ENCODE results near the gene NAA60. TPM values are rescaled to one million over a fixed set of nuclear protein-coding genes. Genes with fewer than 3 reads are reported as not detected.

The NAA60 gene
- total and polyA plus RNA-seq, 2 of the 13 experiments (the other 11 are each of a cell fraction or from before 2014, with no cell fraction given) = 14.7 to 32.0 TPM

DNA sequence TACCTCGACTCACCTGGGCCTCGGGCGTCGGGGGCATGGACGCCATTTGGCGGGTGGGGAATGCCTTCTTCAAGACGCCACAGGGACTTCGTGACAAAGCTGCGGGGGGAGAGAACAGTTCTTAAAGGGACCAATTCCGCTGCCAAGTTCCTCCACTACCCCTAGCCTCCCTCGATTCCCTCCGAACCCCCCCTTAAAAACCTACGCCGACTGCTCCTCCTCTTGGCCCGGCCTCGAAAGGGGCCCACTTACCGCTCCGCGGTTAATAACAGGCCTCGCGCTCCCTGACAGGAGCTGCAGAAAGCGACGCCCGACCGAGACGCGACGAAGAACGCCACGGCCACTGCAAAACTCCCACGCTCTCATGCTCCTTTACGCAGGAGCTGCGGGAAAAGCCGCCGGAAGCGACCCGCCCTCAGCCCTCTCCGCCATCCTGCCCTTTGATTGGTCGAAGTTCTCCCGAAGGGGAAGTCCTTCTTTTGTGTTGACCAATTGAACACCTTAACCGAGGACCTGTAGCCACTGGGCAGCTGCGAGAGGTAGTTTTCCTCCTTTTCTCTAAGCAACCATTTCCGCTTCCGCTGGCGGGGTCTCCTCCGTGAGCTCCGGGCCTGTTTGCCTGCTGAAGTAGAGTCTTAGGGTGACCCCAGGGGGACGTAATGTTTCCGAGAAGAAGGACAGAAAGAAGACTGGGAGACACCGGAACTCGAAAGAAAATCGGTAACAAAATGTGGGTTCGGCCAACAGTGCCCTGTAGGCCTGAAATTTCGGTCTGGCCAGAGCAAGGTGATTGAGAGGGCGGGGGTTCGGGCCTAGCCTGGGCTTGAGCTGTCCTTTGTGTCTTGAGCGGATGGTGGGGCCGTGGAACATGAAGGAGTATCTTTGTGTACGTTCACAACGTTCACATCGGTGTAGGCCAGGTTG is at the start of gene NAA60, which contains the start of gene ZNF597 (continued):
- no peak for TF ChIP-seq NFAT5 (CRISPR knock-in tag; IDR thresholded peaks at IDR 0.05)
- TF ChIP-seq FOSL2 (CRISPR knock-in tag; IDR thresholded peaks at IDR 0.05) = no peak
- TF ChIP-seq ZNF292 (CRISPR knock-in tag; IDR thresholded peaks at IDR 0.05; ENCODE audit: borderline replicate concordance, low read depth) = no peak
- no peak for TF ChIP-seq MAZ (IDR thresholded peaks at IDR 0.05; ENCODE audit: borderline replicate concordance, low read depth, low read length)
- TF ChIP-seq MAZ (CRISPR knock-in tag; IDR thresholded peaks at IDR 0.05; ENCODE audit: low read depth) = no peak
- TF ChIP-seq ZNF792 (CRISPR knock-in tag; IDR thresholded peaks at IDR 0.05) = no peak
- no peak for TF ChIP-seq ATF4 (CRISPR knock-in tag; IDR thresholded peaks at IDR 0.05)
- TF ChIP-seq NFIB (CRISPR knock-in tag; IDR thresholded peaks at IDR 0.05; ENCODE audit: borderline replicate concordance) = no peak
- TF ChIP-seq ZNF17 (CRISPR knock-in tag; IDR thresholded peaks at IDR 0.05) = no peak
- TF ChIP-seq, protein P1, sequence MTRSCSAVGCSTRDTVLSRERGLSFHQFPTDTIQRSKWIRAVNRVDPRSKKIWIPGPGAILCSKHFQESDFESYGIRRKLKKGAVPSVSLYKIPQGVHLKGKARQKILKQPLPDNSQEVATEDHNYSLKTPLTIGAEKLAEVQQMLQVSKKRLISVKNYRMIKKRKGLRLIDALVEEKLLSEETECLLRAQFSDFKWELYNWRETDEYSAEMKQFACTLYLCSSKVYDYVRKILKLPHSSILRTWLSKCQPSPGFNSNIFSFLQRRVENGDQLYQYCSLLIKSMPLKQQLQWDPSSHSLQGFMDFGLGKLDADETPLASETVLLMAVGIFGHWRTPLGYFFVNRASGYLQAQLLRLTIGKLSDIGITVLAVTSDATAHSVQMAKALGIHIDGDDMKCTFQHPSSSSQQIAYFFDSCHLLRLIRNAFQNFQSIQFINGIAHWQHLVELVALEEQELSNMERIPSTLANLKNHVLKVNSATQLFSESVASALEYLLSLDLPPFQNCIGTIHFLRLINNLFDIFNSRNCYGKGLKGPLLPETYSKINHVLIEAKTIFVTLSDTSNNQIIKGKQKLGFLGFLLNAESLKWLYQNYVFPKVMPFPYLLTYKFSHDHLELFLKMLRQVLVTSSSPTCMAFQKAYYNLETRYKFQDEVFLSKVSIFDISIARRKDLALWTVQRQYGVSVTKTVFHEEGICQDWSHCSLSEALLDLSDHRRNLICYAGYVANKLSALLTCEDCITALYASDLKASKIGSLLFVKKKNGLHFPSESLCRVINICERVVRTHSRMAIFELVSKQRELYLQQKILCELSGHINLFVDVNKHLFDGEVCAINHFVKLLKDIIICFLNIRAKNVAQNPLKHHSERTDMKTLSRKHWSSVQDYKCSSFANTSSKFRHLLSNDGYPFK (CRISPR knock-in tag; IDR thresholded peaks at IDR 0.05; ENCODE audit: borderline replicate concordance) = peak; percentile 62; the same call in 1 of the 2 replicates
- no peak for TF ChIP-seq ATF1 (CRISPR knock-in tag; IDR thresholded peaks at IDR 0.05)
- peak; percentile 84 for TF ChIP-seq NFYB (CRISPR knock-in tag; IDR thresholded peaks at IDR 0.05)
- TF ChIP-seq ZNF503 (CRISPR knock-in tag; IDR thresholded peaks at IDR 0.05) = no peak
- TF ChIP-seq HMGA1 (CRISPR knock-in tag; conservative IDR thresholded peaks at IDR 0.05) = no peak
- no peak for TF ChIP-seq FOXO1 (CRISPR knock-in tag; IDR thresholded peaks at IDR 0.05)
